B cell (primary cell): ENCODE measurements around the gene CLN6. TPM values are rescaled to one million over a fixed set of nuclear protein-coding genes. Genes with fewer than 3 reads are reported as not detected.

Experiments
- ATAC-seq: fragments of 200-7000 bp; cut with Tn5 transposase; one replicate; pipeline ENCODE4 v1.10.0; 2021; ENCODE audit warnings: low read depth, mild to moderate bottlenecking, moderate number of reproducible peaks, moderate library complexity
- CTCF ChIA-PET: fragments of 350-600 bp; sonication (Branson Sonifier 250); formaldehyde crosslinking; loops from one replicate; lab custom pipeline; 2021; ENCODE audit warnings: antibody characterized with exemption, inconsistent platforms; lab: Charles Lee
- POLR2A ChIA-PET: fragments of 350-600 bp; sonication (Branson Sonifier 250); formaldehyde crosslinking; loops from one replicate; lab custom pipeline; 2021; ENCODE audit warnings: antibody characterized with exemption; lab: Charles Lee
- DNase-seq: peaks from one replicate; pipeline ENCODE4 v3.0.0; 2013
- H2AFZ ChIP-seq: 2 replicates; pipeline ENCODE4 v1.6.1; 2012; ENCODE audit warnings: mild to moderate bottlenecking, low read depth, low read length; ENCODE audit not compliant: insufficient read depth, poor library complexity, severe bottlenecking
- H3K27ac ChIP-seq, 2 donors: 1 replicate in 1 of 2; 2 replicates in 1 of 2; pipeline ENCODE4 v1.5.1; 2012 to 2013; ENCODE audit warnings: low read length in 2 of 2, mild to moderate bottlenecking in 2 of 2, moderate library complexity in 1 of 2
- H3K27me3 ChIP-seq, 4 experiments: fragments of 200-600 bp in 1 of 4; sonication (generic) in 1 of 4; replicated peaks in 1 of 4; 1 replicate in 2 of 4; 2 replicates in 2 of 4; pipeline versions ENCODE4 v1.6.1 to v1.7.0; 2013 to 2016; ENCODE audit warnings: low read length in 3 of 4, mild to moderate bottlenecking in 2 of 4, mixed read lengths in 1 of 4, moderate library complexity in 1 of 4; ENCODE audit not compliant: insufficient read depth in 4 of 4, control insufficient read depth in 3 of 4; ENCODE audit errors: control extremely low read depth in 1 of 4
- H3K36me3 ChIP-seq, 2 experiments: replicated peaks in 1 of 2; 1 replicate in 1 of 2; 2 replicates in 1 of 2; pipeline versions ENCODE4 v1.6.1 to v1.7.1; 2013; ENCODE audit warnings: low read length in 1 of 2; ENCODE audit not compliant: insufficient read depth in 2 of 2, control insufficient read depth in 1 of 2; ENCODE audit errors: control extremely low read depth in 1 of 2, extremely low read depth in 1 of 2
- H3K4me1 ChIP-seq, 2 donors: fragments of 200-600 bp in 1 of 2; sonication (generic) in 1 of 2; 1 replicate in 1 of 2; 2 replicates in 1 of 2; pipeline versions ENCODE4 v1.5.1 to v1.6.1; 2013 to 2017; ENCODE audit warnings: low read length in 2 of 2; ENCODE audit not compliant: control insufficient read depth in 2 of 2, insufficient read depth in 2 of 2
- H3K4me2 ChIP-seq: replicated peaks from 2 replicates; pipeline ENCODE3; 2012; ENCODE audit warnings: mild to moderate bottlenecking, low read depth, low read length; ENCODE audit not compliant: poor library complexity, severe bottlenecking
- H3K4me3 ChIP-seq, 5 experiments: fragments of 200-600 bp in 1 of 5; sonication (generic) in 1 of 5; 1 replicate in 3 of 5; 2 replicates in 2 of 5; pipeline versions ENCODE4 v1.5.1 to v1.7.0; 2011 to 2016; ENCODE audit warnings: low read length in 4 of 5, mild to moderate bottlenecking in 4 of 5, low read depth in 2 of 5, control low read depth in 1 of 5, moderate library complexity in 1 of 5; ENCODE audit not compliant: insufficient read depth in 1 of 5; ENCODE audit errors: control extremely low read depth in 1 of 5, extremely low read depth in 1 of 5
- H3K79me2 ChIP-seq: fragments of 200-600 bp; sonication (generic); one replicate; pipeline ENCODE4 v1.6.0; 2016; ENCODE audit warnings: low read length; ENCODE audit not compliant: control insufficient read depth, insufficient read depth
- H3K9ac ChIP-seq: fragments of 200-600 bp; sonication (generic); 2 replicates; pipeline ENCODE4 v1.6.1; 2017; ENCODE audit warnings: mild to moderate bottlenecking, low read length, moderate library complexity
- H3K9me3 ChIP-seq, 3 donors: one replicate each; pipeline versions ENCODE4 v1.6.1 to v1.7.1; 2013; ENCODE audit warnings: low read length in 2 of 3; ENCODE audit not compliant: control insufficient read depth in 2 of 3, insufficient read depth in 1 of 3; ENCODE audit errors: control extremely low read depth in 1 of 3
- H4K20me1 ChIP-seq: 2 replicates; pipeline ENCODE4 v1.6.0; 2012; ENCODE audit warnings: mild to moderate bottlenecking, low read length; ENCODE audit not compliant: insufficient read depth, control insufficient read depth, poor library complexity, severe bottlenecking
- H3K27ac Mint-ChIP-seq: one replicate; pipeline ENCODE4 v1.8.0; 2021; ENCODE audit warnings: mixed read lengths
- H3K27me3 Mint-ChIP-seq: one replicate; pipeline ENCODE4 v1.8.0; 2021; ENCODE audit warnings: mixed read lengths
- H3K4me1 Mint-ChIP-seq: one replicate; pipeline ENCODE4 v1.8.0; 2021; ENCODE audit warnings: mixed read lengths
- H3K4me3 Mint-ChIP-seq: one replicate; pipeline ENCODE4 v1.8.0; 2021; ENCODE audit warnings: mixed read lengths
- H3K9me3 Mint-ChIP-seq: one replicate; pipeline ENCODE4 v1.8.0; 2022; ENCODE audit warnings: mixed read lengths; ENCODE audit not compliant: insufficient read depth
- EZH2 ChIP-seq: IDR thresholded peaks from 2 replicates; pipeline ENCODE4 v1.6.1; 2012; ENCODE audit warnings: borderline replicate concordance, low read depth, mild to moderate bottlenecking, moderate library complexity, low read length; ENCODE audit not compliant: insufficient read depth, poor library complexity, severe bottlenecking
- WGBS: methylation state at CpG from one replicate; pipeline ENCODE4 v1.1.5; 2013; ENCODE audit warnings: missing lambda C conversion rate; ENCODE audit not compliant: insufficient coverage; 5-methylcytosine and 5-hydroxymethylcytosine counted together
- intact Hi-C: fragments of 100-400 bp; cut with micrococcal nuclease; formaldehyde crosslinking; loops from one replicate; pipeline ENCODE4 v1.10.0; 2022
- polyA plus RNA-seq: library from polyadenylated mRNA; depleted of rRNA; stranded (reverse); fragments of >200 nt; gene quantifications from 2 replicates; pipeline ENCODE4 v1.2.3, GENCODE V29; 2012
- total RNA-seq, 2 donors: library from RNA; stranded (reverse); fragments of 120-200 nt in 1 of 2; gene quantifications; 1 replicate in 1 of 2; 2 replicates in 1 of 2; pipeline versions ENCODE4 v1.2.3 to v1.2.4, GENCODE V29; 2013 to 2022
- TF ChIP-seq, protein P1 (sequence below): fragments of 200-600 bp; IDR thresholded peaks from one replicate; pipeline ENCODE4 v1.8.0; 2022; ENCODE audit warnings: antibody characterized with exemption, mild to moderate bottlenecking

Gene CLN6
- total and polyA plus RNA-seq, 2 donors (not counting 1 experiment from before 2014, with no cell fraction given): 22.8 TPM

DNA sequence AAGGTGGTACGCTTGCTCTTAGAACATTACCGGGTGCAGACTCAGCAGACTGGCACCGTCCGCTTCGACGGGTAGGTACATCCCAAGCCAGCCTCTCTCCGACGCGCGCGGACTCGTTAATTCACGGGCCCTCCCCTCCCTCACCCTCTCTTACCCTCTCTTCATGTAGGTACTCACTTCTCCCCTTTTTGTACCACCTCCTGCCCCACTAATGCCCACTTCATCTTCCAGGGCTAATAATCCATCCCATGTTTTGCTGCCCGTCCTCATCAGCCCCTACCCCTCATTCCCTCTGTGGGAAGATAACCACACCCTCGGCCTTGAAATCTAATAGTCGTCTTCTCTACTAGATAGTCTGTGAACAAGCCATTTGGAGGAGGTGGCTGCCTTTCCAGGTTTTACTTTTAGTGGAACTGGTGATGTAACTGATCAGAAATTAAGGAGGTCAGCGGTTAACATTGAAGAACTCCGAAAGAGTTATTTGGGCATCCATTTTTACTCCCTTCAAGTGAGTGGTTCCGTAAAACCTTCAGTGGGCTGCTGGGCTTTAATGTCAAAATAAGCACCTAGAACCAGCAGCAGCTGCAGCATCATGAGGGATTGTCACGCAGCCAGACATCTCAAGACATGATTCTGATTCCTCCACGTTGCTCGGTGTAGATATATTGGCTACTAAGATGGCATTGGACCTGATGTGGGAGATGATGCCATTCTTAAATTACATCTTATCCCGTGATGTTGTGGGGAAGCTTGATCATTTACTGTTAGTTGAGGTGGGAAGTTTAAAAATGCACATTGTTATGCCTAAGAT, 49.3 kb upstream of the CLN6 start:
- ATAC-seq: no peak
- intact Hi-C loops: loop anchor here (1.0 to 5.0 kb wide), 7 partner anchors 20 to 736 kb away; partner anchors contain the start of genes MAP2K5 and PIAS1

More for the DNA sequence above, 49.3 kb upstream of the CLN6 start:
- 2% methylated on average over 16 of the region's 23 CpGs for WGBS
- Histone ChIP-seq H3K27me3 (no peaks in the 10 kb centered on the region), H3K79me2 (peaks cover 57% of the 10 kb centered on the region), H2AFZ (peak overlapping the region; percentile 99), H3K4me2 (peak overlapping the region; percentile 95), H3K9me3 (no peaks in the 10 kb centered on the region), H3K27ac (peak overlapping the region; percentile 96), H3K4me3 (peak overlapping the region; percentile 77 to 89 (median 79)), H3K9ac (peak overlapping the region; percentile 96), H4K20me1 (peaks cover 41% of the 10 kb centered on the region), H3K4me1 (peaks cover 40% of the 10 kb centered on the region in 2 donors), H3K36me3 (no peaks in the 10 kb centered on the region)
- peaks cover 58% of the 10 kb centered on the region for H3K4me1 Mint-ChIP-seq
- ChIA-PET POLR2A (interaction anchor here (1.4 to 3.5 kb wide), 2 partner anchors 14 to 50 kb away, joined by 5 to 26 read pairs; partner anchors contain the start of gene CLN6), CTCF (interaction anchor here (1.4 to 2.6 kb wide), 3 partner anchors 20 to 28 kb away, joined by 5 to 14 read pairs (median 14); no protein-coding TSS in a partner anchor)
- TF ChIP-seq, protein P1, sequence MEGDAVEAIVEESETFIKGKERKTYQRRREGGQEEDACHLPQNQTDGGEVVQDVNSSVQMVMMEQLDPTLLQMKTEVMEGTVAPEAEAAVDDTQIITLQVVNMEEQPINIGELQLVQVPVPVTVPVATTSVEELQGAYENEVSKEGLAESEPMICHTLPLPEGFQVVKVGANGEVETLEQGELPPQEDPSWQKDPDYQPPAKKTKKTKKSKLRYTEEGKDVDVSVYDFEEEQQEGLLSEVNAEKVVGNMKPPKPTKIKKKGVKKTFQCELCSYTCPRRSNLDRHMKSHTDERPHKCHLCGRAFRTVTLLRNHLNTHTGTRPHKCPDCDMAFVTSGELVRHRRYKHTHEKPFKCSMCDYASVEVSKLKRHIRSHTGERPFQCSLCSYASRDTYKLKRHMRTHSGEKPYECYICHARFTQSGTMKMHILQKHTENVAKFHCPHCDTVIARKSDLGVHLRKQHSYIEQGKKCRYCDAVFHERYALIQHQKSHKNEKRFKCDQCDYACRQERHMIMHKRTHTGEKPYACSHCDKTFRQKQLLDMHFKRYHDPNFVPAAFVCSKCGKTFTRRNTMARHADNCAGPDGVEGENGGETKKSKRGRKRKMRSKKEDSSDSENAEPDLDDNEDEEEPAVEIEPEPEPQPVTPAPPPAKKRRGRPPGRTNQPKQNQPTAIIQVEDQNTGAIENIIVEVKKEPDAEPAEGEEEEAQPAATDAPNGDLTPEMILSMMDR: no peak
- no peak for TF ChIP-seq EZH2
- peak; percentile 33 for DNase-seq
- H3K27ac Mint-ChIP-seq: peak overlapping the region; percentile 98
- H3K9me3 Mint-ChIP-seq: no peaks in the 10 kb centered on the region
- H3K27me3 Mint-ChIP-seq: no peaks in the 10 kb centered on the region
- H3K4me3 Mint-ChIP-seq: peak overlapping the region; percentile 98
